ENCODE measurements around the gene FAM117B. TPM values are rescaled to one million over a fixed set of nuclear protein-coding genes. Genes with fewer than 3 reads are reported as not detected.

Gene FAM117B
- 10 to 100 TPM; 11.4 to 49.8 (median 17.5) TPM for total RNA-seq
- polyA plus RNA-seq, result 1 to 10 TPM; 1.9 to 2.9 (median 2.1) TPM
- long read RNA-seq, donor 1, result 0 reads
- long read RNA-seq, donor 2, full-length matches to known transcripts, result 1 of 1 reads
- long read RNA-seq, donor 2, partial matches to known transcripts, result 0 of 1 reads
- long read RNA-seq, donor 2, other reads (novel, unspliced or antisense), result 0 of 1 reads
- long read RNA-seq, donor 3, full-length matches to known transcripts, result 2 of 2 reads
- long read RNA-seq, donor 3, partial matches to known transcripts, result 0 of 2 reads
- long read RNA-seq, donor 3, other reads (novel, unspliced or antisense), result 0 of 2 reads
- long read RNA-seq, donor 4, result 0 reads
- long read RNA-seq, donor 5, full-length matches to known transcripts, result 2 of 2 reads
- long read RNA-seq, donor 5, partial matches to known transcripts, result 0 of 2 reads
- long read RNA-seq, donor 5, other reads (novel, unspliced or antisense), result 0 of 2 reads
- long read RNA-seq, donor 6, result 0 reads
- long read RNA-seq, donor 7, partial matches to known transcripts, result 6 of 6 reads
- long read RNA-seq, donor 7, other reads (novel, unspliced or antisense), result 0 of 6 reads
- long read RNA-seq, donor 8, full-length matches to known transcripts, result 1 of 1 reads
- long read RNA-seq, donor 8, partial matches to known transcripts, result 0 of 1 reads
- long read RNA-seq, donor 8, other reads (novel, unspliced or antisense), result 0 of 1 reads
- long read RNA-seq, donor 9, result 0 reads
- long read RNA-seq, donor 10, partial matches to known transcripts, result 9 of 9 reads
- long read RNA-seq, donor 10, other reads (novel, unspliced or antisense), result 0 of 9 reads

- TF ChIP-seq, protein P1, sequence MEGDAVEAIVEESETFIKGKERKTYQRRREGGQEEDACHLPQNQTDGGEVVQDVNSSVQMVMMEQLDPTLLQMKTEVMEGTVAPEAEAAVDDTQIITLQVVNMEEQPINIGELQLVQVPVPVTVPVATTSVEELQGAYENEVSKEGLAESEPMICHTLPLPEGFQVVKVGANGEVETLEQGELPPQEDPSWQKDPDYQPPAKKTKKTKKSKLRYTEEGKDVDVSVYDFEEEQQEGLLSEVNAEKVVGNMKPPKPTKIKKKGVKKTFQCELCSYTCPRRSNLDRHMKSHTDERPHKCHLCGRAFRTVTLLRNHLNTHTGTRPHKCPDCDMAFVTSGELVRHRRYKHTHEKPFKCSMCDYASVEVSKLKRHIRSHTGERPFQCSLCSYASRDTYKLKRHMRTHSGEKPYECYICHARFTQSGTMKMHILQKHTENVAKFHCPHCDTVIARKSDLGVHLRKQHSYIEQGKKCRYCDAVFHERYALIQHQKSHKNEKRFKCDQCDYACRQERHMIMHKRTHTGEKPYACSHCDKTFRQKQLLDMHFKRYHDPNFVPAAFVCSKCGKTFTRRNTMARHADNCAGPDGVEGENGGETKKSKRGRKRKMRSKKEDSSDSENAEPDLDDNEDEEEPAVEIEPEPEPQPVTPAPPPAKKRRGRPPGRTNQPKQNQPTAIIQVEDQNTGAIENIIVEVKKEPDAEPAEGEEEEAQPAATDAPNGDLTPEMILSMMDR (IDR thresholded peaks at IDR 0.05), result no peak
- TF ChIP-seq POLR2AphosphoS5 (IDR thresholded peaks at IDR 0.05) (peak; percentile 19 to 76 (median 68)), POLR2A (IDR thresholded peaks at IDR 0.05) (peak in 1 of 4 donors; percentile 45), EP300 (IDR thresholded peaks at IDR 0.05) (no peak)
- peak within 1 kb of the TSS; percentile 93 to 99 (median 95) for H3K27ac ChIP-seq
- H3K36me3 ChIP-seq, result no peaks in the 10 kb centered on the region
- DNase-seq, result peak; percentile 99
- peaks cover 13 to 43% (median 25%) of the 10 kb centered on the region in 4 donors for H3K4me1 ChIP-seq
- 0 to 1% (median 0%) methylated on average over 27 to 80 of the region's 80 CpGs for WGBS, 5 donors
- no peaks in the 10 kb centered on the region for H3K9me3 ChIP-seq
- H3K27me3 ChIP-seq, result no peaks in the 10 kb centered on the region
- intact Hi-C loops (cut with DNase I; ENCODE audit: low total_unique reads), result no loop called here
- peak within 1 kb of the TSS; percentile 93 to 100 (median 98) for H3K4me3 ChIP-seq
Observed at GRCh38 chr2:202634556-202635427, at the start of gene FAM117B. Gene FAM117B (plus strand): TSS chr2:202634969. CDS start chr2:202635188, 219 bp downstream.

DNA sequence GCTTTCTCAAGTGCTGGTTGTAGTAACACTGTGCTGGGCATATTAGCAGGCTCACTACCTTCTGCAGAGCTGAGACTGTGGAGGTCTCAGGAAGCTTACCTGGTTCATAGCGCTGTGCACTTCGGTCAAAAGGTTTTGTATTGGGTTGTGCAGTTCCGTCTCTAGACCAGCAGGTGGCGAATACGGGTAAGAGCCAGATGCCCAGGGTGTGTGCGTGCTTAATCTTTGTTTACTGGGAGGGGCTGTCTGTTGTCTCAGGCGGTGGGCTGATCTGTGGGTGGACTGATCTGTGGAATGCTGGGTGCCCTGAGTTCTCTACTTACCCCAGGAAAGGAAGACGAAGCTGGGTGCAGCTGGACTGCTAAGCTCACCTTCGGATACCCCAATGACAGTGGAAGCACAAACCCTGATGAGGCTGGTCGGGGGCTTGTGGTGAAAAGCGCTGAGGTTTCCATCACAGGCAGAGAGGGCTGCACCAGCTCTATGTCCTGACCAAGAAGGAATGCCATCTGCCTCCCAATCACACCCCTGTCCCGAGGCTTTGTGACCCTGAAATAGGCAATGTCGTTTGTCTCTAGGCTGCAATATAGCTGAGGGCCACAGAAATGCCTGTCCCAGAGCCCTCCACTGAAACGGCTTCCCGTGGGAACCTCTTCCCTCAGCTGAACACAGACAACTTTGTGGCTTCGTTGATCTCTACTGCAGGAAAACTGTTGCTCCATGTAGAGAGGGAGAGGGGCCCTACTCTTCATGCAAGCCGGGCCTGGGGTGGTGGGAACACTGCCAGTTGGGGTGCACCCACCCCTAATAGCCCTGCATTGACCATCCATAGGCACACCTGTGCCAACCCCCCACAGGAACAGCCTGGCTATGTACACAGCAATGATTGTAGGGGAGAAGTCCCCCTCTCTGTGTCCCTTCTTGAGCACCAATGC, 45.9 kb upstream of the FAM117B start:
- peak; percentile 73 to 90 for DNase-seq
- TF ChIP-seq, protein P1 (IDR thresholded peaks at IDR 0.05), result peak in 5 of 7 experiments; percentile 91 to 94 (median 93)
- TF ChIP-seq POLR2AphosphoS5 (IDR thresholded peaks at IDR 0.05), result peak in 1 of 3 donors; percentile 63
- no peak for TF ChIP-seq POLR2A (IDR thresholded peaks at IDR 0.05)
- TF ChIP-seq EP300 (IDR thresholded peaks at IDR 0.05), result no peak
- Histone ChIP-seq H3K4me1 (peaks cover 5 to 12% (median 7%) of the 10 kb centered on the region in 4 donors), H3K4me3 (peak overlapping the region in 2 of 4 donors; percentile 23), H3K27ac (no peak overlapping the region), H3K36me3 (no peaks in the 10 kb centered on the region), H3K27me3 (no peaks in the 10 kb centered on the region), H3K9me3 (peaks cover 0 to 5% (median 2%) of the 10 kb centered on the region in 4 donors)
- intact Hi-C loops (cut with DNase I; ENCODE audit: low total_unique reads), result no loop called here
- WGBS, 5 donors, result 26 to 33% (median 29%) methylated on average over 13 to 17 of the region's 17 CpGs

- 91 to 98% (median 95%) methylated on average over 4 of the region's 4 CpGs; no CpG with 5 or more reads in 1 of the 5 donors for WGBS, 5 donors
- intact Hi-C loops (cut with DNase I; ENCODE audit: low total_unique reads), result no loop called here
Observed at GRCh38 chr2:202589582-202589949, 45.2 kb upstream of the FAM117B start.

More at GRCh38 chr2:202589582-202589949, 45.2 kb upstream of the FAM117B start:
- no peaks in the 10 kb centered on the region for H3K27me3 ChIP-seq
- H3K9me3 ChIP-seq, result no peaks in the 10 kb centered on the region
- no peak for DNase-seq
- no peak overlapping the region for H3K27ac ChIP-seq
- H3K4me1 ChIP-seq, result peaks cover 5 to 12% (median 7%) of the 10 kb centered on the region in 4 donors
- H3K36me3 ChIP-seq, result no peaks in the 10 kb centered on the region
- TF ChIP-seq EP300 (IDR thresholded peaks at IDR 0.05) (no peak), POLR2AphosphoS5 (IDR thresholded peaks at IDR 0.05) (no peak), POLR2A (IDR thresholded peaks at IDR 0.05) (no peak)
- TF ChIP-seq, protein P1 (IDR thresholded peaks at IDR 0.05), result no peak
- H3K4me3 ChIP-seq, result no peak overlapping the region
